Thyroid gland (tissue), 4 donors: Measurements from ENCODE around the gene FYB2. TPM values are rescaled to one million over a fixed set of nuclear protein-coding genes. Genes with fewer than 3 reads are reported as not detected.

ENCODE experiments used
- DNase-seq, 2 donors: peaks; one replicate each; pipeline ENCODE4 v3.0.0-alpha.2; 2019
- H3K27ac ChIP-seq, 3 donors: fragments of 200-600 bp; sonication (generic); 1 replicate in 2 of 3; 2 replicates in 1 of 3; pipeline ENCODE4 v1.5.1; 2016 to 2019; ENCODE audit warnings: mild to moderate bottlenecking in 1 of 3, moderate library complexity in 1 of 3
- H3K27me3 ChIP-seq: fragments of 200-600 bp; sonication (generic); one replicate; pipeline ENCODE4 v1.5.1; 2019
- H3K36me3 ChIP-seq, 2 donors: fragments of 200-600 bp; sonication (generic); one replicate each; pipeline ENCODE4 v1.5.1; 2016 to 2019
- H3K4me1 ChIP-seq, 2 donors: fragments of 200-600 bp; sonication (generic); one replicate each; pipeline ENCODE4 v1.5.1; 2017 to 2019
- H3K4me3 ChIP-seq, 3 donors: fragments of 200-600 bp; sonication (generic); replicated peaks in 1 of 3; 1 replicate in 2 of 3; 2 replicates in 1 of 3; pipeline ENCODE4 v1.5.1; 2016; ENCODE audit warnings: mild to moderate bottlenecking in 1 of 3
- H3K9me3 ChIP-seq: fragments of 200-600 bp; sonication (generic); one replicate; pipeline ENCODE4 v1.5.1; 2017
- POLR2A ChIP-seq, 2 donors: fragments of 450-650 bp; IDR thresholded peaks; one replicate each; pipeline ENCODE4 v1.6.1; 2017; ENCODE audit warnings: antibody characterized with exemption in 2 of 2, mild to moderate bottlenecking in 2 of 2, moderate library complexity in 1 of 2
- whole genome bisulfite sequencing, 2 donors: methylation state at CpG; one replicate each; pipeline ENCODE4 v1.1.5; 2017; 5-methylcytosine and 5-hydroxymethylcytosine counted together
- intact Hi-C: fragments of 100-400 bp; cut with DNase I; formaldehyde crosslinking; loops from one replicate; pipeline ENCODE4 v1.15.1; 2023
- total RNA-seq, 4 donors: library from RNA; depleted of rRNA; stranded (reverse); fragments of >200 nt; gene quantifications; one replicate each; pipeline ENCODE4 v1.2.3, GENCODE V29; 2016
- TF ChIP-seq, protein P1 (sequence below), 6 experiments: fragments of 200-600 bp in 3 of 6; fragments of 450-650 bp in 3 of 6; sonication (generic) in 3 of 6; IDR thresholded peaks; one replicate each; pipeline ENCODE4 v1.5.1; 2016 to 2019; ENCODE audit warnings: antibody characterized with exemption in 6 of 6, mild to moderate bottlenecking in 2 of 6, inconsistent platforms in 1 of 6, moderate library complexity in 1 of 6

Gene FYB2
- total RNA-seq, 4 donors from 2014 or later = 0.13 to 1.6 (median 0.78) TPM; not detected in 1

DNA sequence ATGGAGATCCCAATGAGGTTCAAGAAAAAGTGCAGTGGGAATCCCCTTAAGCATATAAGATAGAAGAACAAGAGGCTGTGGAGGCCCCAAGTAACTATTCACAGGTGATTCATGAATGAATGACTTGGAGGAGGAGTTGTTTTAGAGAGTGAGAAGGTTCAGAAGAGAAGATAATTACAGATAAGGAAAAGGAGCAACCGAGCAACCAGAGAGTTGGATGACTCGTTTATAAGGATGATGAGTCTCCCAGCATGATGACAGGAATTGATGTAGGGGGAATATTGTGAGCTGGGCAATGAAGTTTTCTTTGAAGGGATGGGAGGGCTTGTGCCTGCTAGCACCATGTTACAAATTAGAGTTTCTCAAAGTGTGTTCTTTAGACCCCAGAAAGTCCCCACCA lies 45.2 kb upstream of the FYB2 start:
- Histone ChIP-seq H3K9me3 (no peaks in the 10 kb centered on the region), H3K27me3 (no peaks in the 10 kb centered on the region), H3K4me3 (no peak overlapping the region), H3K27ac (no peak overlapping the region), H3K36me3 (no peaks in the 10 kb centered on the region), H3K4me1 (no peaks in the 10 kb centered on the region)
- no peak for DNase-seq
- 81 to 85% methylated on average over 2 of the region's 2 CpGs for WGBS, 2 donors
- TF ChIP-seq, protein P1, sequence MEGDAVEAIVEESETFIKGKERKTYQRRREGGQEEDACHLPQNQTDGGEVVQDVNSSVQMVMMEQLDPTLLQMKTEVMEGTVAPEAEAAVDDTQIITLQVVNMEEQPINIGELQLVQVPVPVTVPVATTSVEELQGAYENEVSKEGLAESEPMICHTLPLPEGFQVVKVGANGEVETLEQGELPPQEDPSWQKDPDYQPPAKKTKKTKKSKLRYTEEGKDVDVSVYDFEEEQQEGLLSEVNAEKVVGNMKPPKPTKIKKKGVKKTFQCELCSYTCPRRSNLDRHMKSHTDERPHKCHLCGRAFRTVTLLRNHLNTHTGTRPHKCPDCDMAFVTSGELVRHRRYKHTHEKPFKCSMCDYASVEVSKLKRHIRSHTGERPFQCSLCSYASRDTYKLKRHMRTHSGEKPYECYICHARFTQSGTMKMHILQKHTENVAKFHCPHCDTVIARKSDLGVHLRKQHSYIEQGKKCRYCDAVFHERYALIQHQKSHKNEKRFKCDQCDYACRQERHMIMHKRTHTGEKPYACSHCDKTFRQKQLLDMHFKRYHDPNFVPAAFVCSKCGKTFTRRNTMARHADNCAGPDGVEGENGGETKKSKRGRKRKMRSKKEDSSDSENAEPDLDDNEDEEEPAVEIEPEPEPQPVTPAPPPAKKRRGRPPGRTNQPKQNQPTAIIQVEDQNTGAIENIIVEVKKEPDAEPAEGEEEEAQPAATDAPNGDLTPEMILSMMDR (IDR thresholded peaks at IDR 0.05) = no peak
- TF ChIP-seq POLR2A (IDR thresholded peaks at IDR 0.05) = no peak
- intact Hi-C loops = no loop called here

- intact Hi-C loops = no loop called here
- 82 to 92% methylated on average over 3 of the region's 3 CpGs for WGBS, 2 donors
These were observed 44.2 kb upstream of the FYB2 start for GRCh38 chr1:56863265-56863992.

GRCh38 chr1:56859287-56859686 lies 40.1 kb upstream of the FYB2 start:
- intact Hi-C loops = no loop called here
- no peak overlapping the region for H3K4me3 ChIP-seq

More at GRCh38 chr1:56863265-56863992, 44.2 kb upstream of the FYB2 start:
- no peaks in the 10 kb centered on the region for H3K36me3 ChIP-seq
- no peaks in the 10 kb centered on the region for H3K9me3 ChIP-seq
- H3K4me1 ChIP-seq = no peaks in the 10 kb centered on the region
- H3K4me3 ChIP-seq = no peak overlapping the region
- no peak for DNase-seq
- no peak overlapping the region for H3K27ac ChIP-seq
- H3K27me3 ChIP-seq = no peaks in the 10 kb centered on the region
- TF ChIP-seq, protein P1 (IDR thresholded peaks at IDR 0.05) = no peak
- TF ChIP-seq POLR2A (IDR thresholded peaks at IDR 0.05) = no peak

DNA sequence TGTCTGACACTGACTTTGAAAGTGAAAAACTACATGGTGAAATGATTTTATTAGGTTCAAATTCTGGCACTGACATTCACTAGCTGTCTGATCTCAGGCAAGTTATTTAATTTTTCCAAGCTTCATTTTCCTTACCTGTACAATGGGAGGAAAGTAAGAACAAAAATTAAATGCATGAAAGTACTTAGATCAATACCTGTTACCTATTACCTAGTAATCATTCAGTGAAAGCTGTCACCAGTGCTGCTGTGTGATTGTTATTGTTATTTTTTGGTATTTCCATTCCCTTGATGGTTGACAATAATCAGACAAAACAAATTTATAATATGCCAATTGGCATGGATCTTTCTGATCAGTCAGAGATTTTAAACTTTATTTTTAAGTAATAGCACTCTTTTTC lies 37.0 kb upstream of the FYB2 start:
- Histone ChIP-seq H3K27me3 (no peaks in the 10 kb centered on the region), H3K27ac (no peak overlapping the region), H3K4me3 (no peak overlapping the region), H3K9me3 (no peaks in the 10 kb centered on the region), H3K4me1 (no peaks in the 10 kb centered on the region), H3K36me3 (no peaks in the 10 kb centered on the region)
- intact Hi-C loops = no loop called here
- no peak for TF ChIP-seq POLR2A (IDR thresholded peaks at IDR 0.05)
- TF ChIP-seq, protein P1 (IDR thresholded peaks at IDR 0.05) = no peak
- DNase-seq = no peak

More at GRCh38 chr1:56859287-56859686, 40.1 kb upstream of the FYB2 start:
- Histone ChIP-seq H3K4me1 (no peaks in the 10 kb centered on the region), H3K27me3 (no peaks in the 10 kb centered on the region), H3K36me3 (no peaks in the 10 kb centered on the region), H3K9me3 (no peaks in the 10 kb centered on the region), H3K27ac (no peak overlapping the region)
- TF ChIP-seq POLR2A (IDR thresholded peaks at IDR 0.05) = no peak
- TF ChIP-seq, protein P1 (IDR thresholded peaks at IDR 0.05) = no peak
- no peak for DNase-seq

DNA sequence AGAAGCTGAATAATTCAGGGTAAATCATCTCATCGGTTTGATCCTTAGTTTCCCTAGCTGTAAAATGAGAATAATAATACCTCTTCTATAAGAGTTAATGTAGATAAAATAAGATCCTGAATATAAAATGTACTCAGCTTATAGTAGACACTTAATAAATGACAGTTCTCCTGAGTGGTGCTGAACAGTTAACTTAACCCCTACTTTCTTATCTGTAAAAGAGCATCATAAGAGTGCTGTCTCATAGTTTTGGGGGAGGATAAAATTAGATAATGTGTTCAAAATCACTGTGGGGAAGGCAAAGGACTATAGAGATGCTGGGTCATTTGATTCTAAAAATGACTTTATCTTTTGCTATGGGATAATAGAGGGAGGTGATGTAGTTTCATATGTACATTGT lies 36.0 kb upstream of the FYB2 start:
- Histone ChIP-seq H3K9me3 (no peaks in the 10 kb centered on the region), H3K4me1 (no peaks in the 10 kb centered on the region), H3K27ac (no peak overlapping the region), H3K4me3 (no peak overlapping the region), H3K27me3 (no peaks in the 10 kb centered on the region), H3K36me3 (no peaks in the 10 kb centered on the region)
- DNase-seq = no peak
- intact Hi-C loops = no loop called here
- 95 to 97% methylated on average over 1 of the region's 1 CpG for WGBS, 2 donors
- no peak for TF ChIP-seq POLR2A (IDR thresholded peaks at IDR 0.05)
- TF ChIP-seq, protein P1 (IDR thresholded peaks at IDR 0.05) = no peak
